ENCODE results near the gene ACAP1.

Gene ACAP1

GRCh38 chr17:7391307-7391706 lies 55.0 kb downstream of the ACAP1 start:
- no peak for FAIRE-seq

- FAIRE-seq: no peak
Measured at GRCh38 chr17:7392696-7393612, 56.6 kb downstream of the ACAP1 start.

- FAIRE-seq: no peak
Measured at GRCh38 chr17:7393613-7394451, 57.5 kb downstream of the ACAP1 start.

- FAIRE-seq: no peak
Measured at GRCh38 chr17:7394452-7395191, 58.3 kb downstream of the ACAP1 start, which contains the start of gene PLSCR3. TSS of gene PLSCR3 (minus strand) at chr17:7394525. CDS start at chr17:7394110, 415 bp downstream.

- FAIRE-seq: no peak
Measured at GRCh38 chr17:7396147-7396546, 59.8 kb downstream of the ACAP1 start.

GRCh38 chr17:7398612-7399011 lies 62.3 kb downstream of the ACAP1 start:
- no peak for FAIRE-seq
